ENCODE data around the gene LAMA5.

Gene LAMA5

GRCh38 chr20:62393335-62393665 is 26.2 kb upstream of the LAMA5 start:
- peak overlapping the region in 1 of 11 experiments; percentile 41; a peak in 2 of 22 replicates for H3K27ac ChIP-seq
- H3K9me3 ChIP-seq (replicated peaks in 1 of 11) = peaks cover 0 to 1% (median 0%) of the 10 kb centered on the region in 11 experiments; a peak in 6 of 22 replicates
- H3K27me3 ChIP-seq = no peaks in the 10 kb centered on the region
- H4K20me1 ChIP-seq = peaks cover 47 to 95% (median 84%) of the 10 kb centered on the region in 11 experiments; a peak in 21 of 22 replicates
- TF ChIP-seq Cebpa-rat (IDR thresholded peaks at IDR 0.05) = no peak
- no peak overlapping the region for H3K4me3 ChIP-seq
- H3K9ac ChIP-seq = peak overlapping the region in 8 of 11 experiments; percentile 4 to 57 (median 30); a peak in 5 of 22 replicates
- peaks cover 51 to 91% (median 78%) of the 10 kb centered on the region in 11 experiments for H3K36me3 ChIP-seq
- no peak overlapping the region for H3K4me2 ChIP-seq
- H3K4me1 ChIP-seq = peaks cover 23 to 40% (median 37%) of the 10 kb centered on the region in 10 experiments

- H3K9ac ChIP-seq = peak overlapping the region in 10 of 11 experiments; percentile 4 to 57 (median 30); a peak in 8 of 22 replicates
- H3K27ac ChIP-seq = peak overlapping the region in 1 of 11 experiments; percentile 41; a peak in 3 of 22 replicates
- peaks cover 28 to 46% (median 43%) of the 10 kb centered on the region in 10 experiments for H3K4me1 ChIP-seq
- no peaks in the 10 kb centered on the region for H3K27me3 ChIP-seq
- H3K9me3 ChIP-seq (replicated peaks in 1 of 11) = no peaks in the 10 kb centered on the region
- peaks cover 56 to 94% (median 81%) of the 10 kb centered on the region in 11 experiments for H3K36me3 ChIP-seq
- H4K20me1 ChIP-seq = peaks cover 52 to 99% (median 90%) of the 10 kb centered on the region in 11 experiments; a peak in 21 of 22 replicates
- no peak for TF ChIP-seq Cebpa-rat (IDR thresholded peaks at IDR 0.05)
- H3K4me3 ChIP-seq = no peak overlapping the region
- peak overlapping the region in 1 of 11 experiments; percentile 32; a peak in 1 of 22 replicates for H3K4me2 ChIP-seq
Observed at GRCh38 chr20:62392621-62393334, 25.7 kb upstream of the LAMA5 start.

- Histone ChIP-seq H3K27ac (no peak overlapping the region), H3K4me1 (peaks cover 31 to 44% (median 41%) of the 10 kb centered on the region in 10 experiments), H4K20me1 (peaks cover 57 to 100% (median 93%) of the 10 kb centered on the region in 11 experiments; a peak in 21 of 22 replicates), H3K36me3 (peaks cover 61 to 92% (median 77%) of the 10 kb centered on the region in 11 experiments), H3K9me3 (replicated peaks in 1 of 11) (no peaks in the 10 kb centered on the region), H3K9ac (peak overlapping the region in 3 of 11 experiments; percentile 19 to 57 (median 24); a peak in 4 of 22 replicates), H3K4me3 (no peak overlapping the region), H3K27me3 (no peaks in the 10 kb centered on the region), H3K4me2 (no peak overlapping the region)
- no peak for TF ChIP-seq Cebpa-rat (IDR thresholded peaks at IDR 0.05)
Observed at GRCh38 chr20:62392077-62392418, 24.9 kb upstream of the LAMA5 start.

GRCh38 chr20:62391165-62392076 is 24.3 kb upstream of the LAMA5 start:
- Histone ChIP-seq H3K27ac (no peak overlapping the region), H3K27me3 (no peaks in the 10 kb centered on the region), H3K4me2 (no peak overlapping the region), H3K4me3 (no peak overlapping the region), H3K9ac (peak overlapping the region in 2 of 11 experiments; percentile 19 to 24; a peak in 2 of 22 replicates), H3K36me3 (peaks cover 61 to 89% (median 77%) of the 10 kb centered on the region in 11 experiments), H4K20me1 (peaks cover 57 to 94% (median 86%) of the 10 kb centered on the region in 11 experiments; a peak in 21 of 22 replicates), H3K9me3 (replicated peaks in 1 of 11) (no peaks in the 10 kb centered on the region), H3K4me1 (peaks cover 26 to 38% (median 35%) of the 10 kb centered on the region in 10 experiments)
- no peak for TF ChIP-seq Cebpa-rat (IDR thresholded peaks at IDR 0.05)

GRCh38 chr20:62390317-62391164 is 23.4 kb upstream of the LAMA5 start:
- peaks cover 57 to 85% (median 81%) of the 10 kb centered on the region in 11 experiments; a peak in 21 of 22 replicates for H4K20me1 ChIP-seq
- no peak overlapping the region for H3K27ac ChIP-seq
- peaks cover 24 to 40% (median 33%) of the 10 kb centered on the region in 10 experiments for H3K4me1 ChIP-seq
- no peak for TF ChIP-seq Cebpa-rat (IDR thresholded peaks at IDR 0.05)
- peak overlapping the region in 2 of 11 experiments; percentile 24 to 92; a peak in 1 of 22 replicates for H3K9ac ChIP-seq
- H3K4me2 ChIP-seq = no peak overlapping the region
- no peak overlapping the region for H3K4me3 ChIP-seq
- peaks cover 61 to 82% (median 77%) of the 10 kb centered on the region in 11 experiments for H3K36me3 ChIP-seq
- H3K27me3 ChIP-seq = no peaks in the 10 kb centered on the region
- H3K9me3 ChIP-seq (replicated peaks in 1 of 11) = no peaks in the 10 kb centered on the region

- Histone ChIP-seq H3K9ac (peak overlapping the region in 8 of 11 experiments; percentile 38 to 97 (median 94); a peak in 8 of 22 replicates), H3K9me3 (replicated peaks in 1 of 11) (no peaks in the 10 kb centered on the region), H3K4me3 (no peak overlapping the region), H3K4me2 (peak overlapping the region in 7 of 11 experiments; percentile 19 to 99 (median 97); a peak in 8 of 22 replicates), H4K20me1 (peaks cover 57 to 76% (median 74%) of the 10 kb centered on the region in 11 experiments; a peak in 21 of 22 replicates), H3K4me1 (peaks cover 30 to 47% (median 40%) of the 10 kb centered on the region in 10 experiments), H3K36me3 (peaks cover 59 to 73% (median 70%) of the 10 kb centered on the region in 11 experiments), H3K27me3 (no peaks in the 10 kb centered on the region), H3K27ac (no peak overlapping the region)
- TF ChIP-seq Cebpa-rat (IDR thresholded peaks at IDR 0.05) = no peak
Observed at GRCh38 chr20:62389601-62390087, 22.5 kb upstream of the LAMA5 start.

- no peaks in the 10 kb centered on the region for H3K27me3 ChIP-seq
- peaks cover 30 to 53% (median 40%) of the 10 kb centered on the region in 10 experiments for H3K4me1 ChIP-seq
- peaks cover 57 to 70% (median 68%) of the 10 kb centered on the region in 11 experiments; a peak in 21 of 22 replicates for H4K20me1 ChIP-seq
- peak overlapping the region in 7 of 10 experiments; percentile 90 to 99 (median 99); a peak in 11 of 20 replicates for H3K4me3 ChIP-seq
- peak overlapping the region in 10 of 11 experiments; percentile 88 to 97 (median 94); a peak in 16 of 22 replicates for H3K9ac ChIP-seq
- TF ChIP-seq Cebpa-rat (IDR thresholded peaks at IDR 0.05) = no peak
- H3K36me3 ChIP-seq = peaks cover 53 to 73% (median 64%) of the 10 kb centered on the region in 11 experiments
- H3K9me3 ChIP-seq (replicated peaks in 1 of 11) = no peaks in the 10 kb centered on the region
- peak overlapping the region; percentile 87 to 100 (median 98); a peak in 21 of 22 replicates for H3K4me2 ChIP-seq
- peak overlapping the region in 1 of 11 experiments; percentile 13; a peak in 1 of 22 replicates for H3K27ac ChIP-seq
Observed at GRCh38 chr20:62388839-62389600, 21.9 kb upstream of the LAMA5 start.

All from BLaER1 treated with 17β-estradiol and CSF1 and Interleukin-3, amounts not matched to agents 10 nM and 100 nM (cell line).